ENCODE data around the gene TUBA4A. TPM values are rescaled to one million over a fixed set of nuclear protein-coding genes. Genes with fewer than 3 reads are reported as not detected.

The TUBA4A gene
- total RNA-seq, 2 experiments from 2014 or later, result 183 to 185 TPM

GRCh38 chr2:219270055-219270372 lies 16.3 kb upstream of the TUBA4A start:
- H3K27ac ChIP-seq (ENCODE audit: low read depth in 1 of 2, low read length in 2 of 2), result no peak overlapping the region
- ChIA-PET CTCF (no interaction called here), POLR2A (interaction anchor here (1.3 kb wide), 1 partner anchor 9 kb away, joined by 5 read pairs; the partner anchor contains the start of gene DNAJB2)
- no peak for ATAC-seq (ENCODE audit: poor library complexity)
- no peak for DNase-seq
- H3K36me3 Mint-ChIP-seq (ENCODE audit: low read depth), result no peaks in the 10 kb centered on the region
- intact Hi-C loops (cut with DNase I, micrococcal nuclease), result no loop called here
- peaks cover 0 to 2% of the 10 kb centered on the region in 2 experiments for H3K27me3 ChIP-seq (ENCODE audit: control insufficient read depth in 1 of 2, insufficient read depth in 2 of 2, low read length in 2 of 2)
- H3K4me1 ChIP-seq (ENCODE audit: insufficient read depth, low read length), result no peaks in the 10 kb centered on the region
- H3K9me3 ChIP-seq (ENCODE audit: control insufficient read depth in 1 of 2, insufficient read depth in 1 of 2, low read length in 2 of 2), result no peaks in the 10 kb centered on the region
- H3K4me1 Mint-ChIP-seq (ENCODE audit: low read depth), result no peaks in the 10 kb centered on the region
- H3K9me3 Mint-ChIP-seq, result no peaks in the 10 kb centered on the region
- no peak overlapping the region for H3K27ac Mint-ChIP-seq
- no peak for TF ChIP-seq CTCF (IDR thresholded peaks at IDR 0.05)
- no peak overlapping the region for H3K4me3 ChIP-seq (ENCODE audit: low read length)
- H3K4me3 Mint-ChIP-seq, result no peak overlapping the region
- no peaks in the 10 kb centered on the region for H3K36me3 ChIP-seq (ENCODE audit: insufficient read depth, low read length)
- no peaks in the 10 kb centered on the region for H3K27me3 Mint-ChIP-seq

DNA sequence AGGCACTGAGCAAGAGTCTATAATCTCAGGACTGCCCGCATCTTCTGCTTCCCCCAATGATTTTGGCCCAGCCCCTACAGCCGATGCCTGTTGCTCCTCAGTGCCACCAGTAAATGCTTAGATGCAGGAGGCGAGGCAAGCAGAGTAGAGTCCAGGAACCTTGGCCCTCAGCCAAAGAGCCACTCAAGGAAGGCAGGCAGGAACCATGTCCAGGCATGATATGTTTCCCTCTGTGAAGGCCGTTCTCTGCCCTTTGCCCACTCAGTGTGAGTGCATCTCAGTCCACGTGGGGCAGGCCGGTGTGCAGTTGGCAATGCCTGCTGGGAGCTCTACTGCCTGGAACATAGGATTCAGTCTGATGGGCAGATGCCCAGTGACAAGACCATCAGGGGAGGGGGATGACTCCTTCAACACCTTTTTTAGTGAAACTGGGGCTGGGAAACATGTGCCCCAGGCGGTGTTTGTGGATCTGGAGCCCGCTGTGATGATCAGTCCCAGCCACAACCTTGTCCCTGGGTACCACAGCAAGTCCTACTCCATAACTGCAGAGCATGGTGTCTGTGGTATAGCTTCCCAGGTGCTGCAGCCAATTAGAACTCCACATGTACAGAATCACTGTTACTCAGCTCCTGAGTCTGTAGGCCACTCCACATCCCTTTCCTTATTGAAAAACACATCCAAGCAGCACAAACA lies 15.8 kb upstream of the TUBA4A start:
- H3K4me3 Mint-ChIP-seq, result no peak overlapping the region
- DNase-seq (no peak), ATAC-seq (ENCODE audit: poor library complexity) (no peak)
- no peaks in the 10 kb centered on the region for H3K36me3 Mint-ChIP-seq (ENCODE audit: low read depth)
- H3K27ac Mint-ChIP-seq, result no peak overlapping the region
- no peak for TF ChIP-seq CTCF (IDR thresholded peaks at IDR 0.05)
- intact Hi-C loops (cut with DNase I, micrococcal nuclease), result no loop called here
- ChIA-PET CTCF (no interaction called here), POLR2A (interaction anchor here (1.3 kb wide), 1 partner anchor 10 kb away, joined by 5 read pairs; the partner anchor contains the start of gene DNAJB2)
- H3K4me3 ChIP-seq (ENCODE audit: low read length), result no peak overlapping the region
- H3K27me3 ChIP-seq (ENCODE audit: control insufficient read depth in 1 of 2, insufficient read depth in 2 of 2, low read length in 2 of 2), result peaks cover 0 to 2% of the 10 kb centered on the region in 2 experiments
- H3K27ac ChIP-seq (ENCODE audit: low read depth in 1 of 2, low read length in 2 of 2), result no peak overlapping the region
- no peaks in the 10 kb centered on the region for H3K9me3 ChIP-seq (ENCODE audit: control insufficient read depth in 1 of 2, insufficient read depth in 1 of 2, low read length in 2 of 2)
- H3K4me1 Mint-ChIP-seq (ENCODE audit: low read depth), result no peaks in the 10 kb centered on the region
- H3K27me3 Mint-ChIP-seq, result no peaks in the 10 kb centered on the region
- H3K36me3 ChIP-seq (ENCODE audit: insufficient read depth, low read length), result no peaks in the 10 kb centered on the region
- no peaks in the 10 kb centered on the region for H3K9me3 Mint-ChIP-seq
- no peaks in the 10 kb centered on the region for H3K4me1 ChIP-seq (ENCODE audit: insufficient read depth, low read length)

GRCh38 chr2:219268294-219268693 lies 14.6 kb upstream of the TUBA4A start:
- H3K27ac ChIP-seq (ENCODE audit: low read depth in 1 of 2, low read length in 2 of 2), result no peak overlapping the region
- Mint-ChIP-seq H3K27me3 (no peaks in the 10 kb centered on the region), H3K27ac (no peak overlapping the region), H3K9me3 (no peaks in the 10 kb centered on the region), H3K36me3 (ENCODE audit: low read depth) (no peaks in the 10 kb centered on the region), H3K4me1 (ENCODE audit: low read depth) (no peaks in the 10 kb centered on the region), H3K4me3 (no peak overlapping the region)
- no peaks in the 10 kb centered on the region for H3K36me3 ChIP-seq (ENCODE audit: insufficient read depth, low read length)
- peaks cover 0 to 2% of the 10 kb centered on the region in 2 experiments for H3K27me3 ChIP-seq (ENCODE audit: control insufficient read depth in 1 of 2, insufficient read depth in 2 of 2, low read length in 2 of 2)
- POLR2A ChIA-PET, result no interaction called here
- intact Hi-C loops (cut with DNase I, micrococcal nuclease), result no loop called here
- ATAC-seq (ENCODE audit: poor library complexity), result no peak
- no peak overlapping the region for H3K4me3 ChIP-seq (ENCODE audit: low read length)
- no peaks in the 10 kb centered on the region for H3K4me1 ChIP-seq (ENCODE audit: insufficient read depth, low read length)
- CTCF ChIA-PET, result no interaction called here
- DNase-seq, result no peak
- no peaks in the 10 kb centered on the region for H3K9me3 ChIP-seq (ENCODE audit: control insufficient read depth in 1 of 2, insufficient read depth in 1 of 2, low read length in 2 of 2)
- TF ChIP-seq CTCF (IDR thresholded peaks at IDR 0.05), result no peak
